Transverse colon (tissue), 4 donors: ENCODE data around the gene SLF2. TPM values are rescaled to one million over a fixed set of nuclear protein-coding genes. Genes with fewer than 3 reads are reported as not detected.
A peak's percentile ranks its signal among the peaks of the same experiment; 100 is the strongest.

ENCODE experiments used
- DNase-seq: peaks from one replicate; pipeline ENCODE4 v3.0.0-alpha.2; 2019
- H3K27ac ChIP-seq, 4 donors: fragments of 200-600 bp; sonication (generic); 2 replicates each; pipeline ENCODE4 v1.5.1; 2016 to 2018; ENCODE audit warnings: inconsistent platforms in 4 of 4
- H3K27me3 ChIP-seq: fragments of 200-600 bp; sonication (generic); 2 replicates; pipeline ENCODE4 v1.5.1; 2017; ENCODE audit warnings: inconsistent platforms
- H3K36me3 ChIP-seq, 4 donors: fragments of 200-600 bp; sonication (generic); 2 replicates each; pipeline ENCODE4 v1.5.1; 2017 to 2019; ENCODE audit warnings: inconsistent platforms in 4 of 4
- H3K4me1 ChIP-seq, 4 donors: fragments of 200-600 bp; sonication (generic); 2 replicates each; pipeline ENCODE4 v1.5.1; 2017 to 2020; ENCODE audit warnings: inconsistent platforms in 4 of 4
- H3K4me3 ChIP-seq, 4 donors: fragments of 200-600 bp; sonication (generic); 1 replicate in 1 of 4; 2 replicates in 3 of 4; pipeline versions ENCODE4 v1.5.1 to v1.6.1; 2017 to 2019; ENCODE audit warnings: inconsistent platforms in 4 of 4
- H3K9me3 ChIP-seq, 2 donors: fragments of 200-600 bp; sonication (generic); 2 replicates each; pipeline ENCODE4 v1.5.1; 2017 to 2019; ENCODE audit warnings: inconsistent platforms in 2 of 2
- CTCF ChIP-seq, 5 experiments: fragments of 200-600 bp in 3 of 5; fragments of 450-650 bp in 2 of 5; sonication (generic) in 3 of 5; IDR thresholded peaks; 1 replicate in 2 of 5; 2 replicates in 3 of 5; pipeline ENCODE4 v1.5.1; 2016 to 2017; ENCODE audit warnings: antibody characterized with exemption in 5 of 5, inconsistent platforms in 3 of 5, mild to moderate bottlenecking in 2 of 5, moderate library complexity in 1 of 5
- EP300 ChIP-seq: sonication (generic); formaldehyde crosslinking; IDR thresholded peaks from one replicate; pipeline ENCODE4 v1.6.1; 2017; ENCODE audit warnings: antibody characterized with exemption, low read depth
- POLR2A ChIP-seq: fragments of 450-650 bp; IDR thresholded peaks from one replicate; pipeline ENCODE4 v1.6.1; 2016; ENCODE audit warnings: antibody characterized with exemption, mild to moderate bottlenecking, moderate library complexity
- POLR2AphosphoS5 ChIP-seq, 3 donors: sonication (generic); formaldehyde crosslinking; IDR thresholded peaks; one replicate each; pipeline ENCODE4 v1.6.1; 2016; ENCODE audit warnings: antibody characterized with exemption in 3 of 3
- WGBS, 2 donors: methylation state at CpG; one replicate each; pipeline ENCODE4 v1.1.5; 2018; ENCODE audit warnings: low coverage in 1 of 2; 5-methylcytosine and 5-hydroxymethylcytosine counted together
- in situ Hi-C, 4 donors: fragments of 200-750 bp; cut with MboI; loops; one replicate each; pipeline versions ENCODE4 v1.15.0 to v1.15.1; 2017; ENCODE audit warnings: low sequenced_read_pairs in 3 of 4, low pct_ligation_motif_present in 1 of 4, low pct_unique_long_range_greater_than_20kb in 1 of 4
- intact Hi-C: fragments of 100-400 bp; cut with DNase I; formaldehyde crosslinking; loops from one replicate; pipeline ENCODE4 v1.15.1; 2023; ENCODE audit warnings: low total_unique reads
- total RNA-seq, 4 donors: library from RNA; depleted of rRNA; stranded (reverse); fragments of >200 nt; gene quantifications; one replicate each; pipeline ENCODE4 v1.1.0, GENCODE V29; 2016

SLF2 gene
- total RNA-seq, 4 donors from 2014 or later: 25.4 to 55.1 (median 33.1) TPM

GRCh38 chr10:100987685-100988049 is 74.9 kb downstream of the SLF2 start:
- WGBS, 2 donors: 0 to 2% methylated on average over 15 of the region's 15 CpGs
- intact Hi-C loops: no loop called here
- in situ Hi-C loops: no loop called here
- H3K27ac ChIP-seq: peak overlapping the region; percentile 77 to 90 (median 86)
- DNase-seq: no peak
- peaks cover 0 to 4% (median 1%) of the 10 kb centered on the region in 4 donors for H3K36me3 ChIP-seq
- peak overlapping the region; percentile 63 to 92 (median 78) for H3K4me3 ChIP-seq
- H3K9me3 ChIP-seq: no peaks in the 10 kb centered on the region
- H3K4me1 ChIP-seq: peaks cover 17 to 27% (median 22%) of the 10 kb centered on the region in 4 donors
- H3K27me3 ChIP-seq: no peaks in the 10 kb centered on the region
- no peak for TF ChIP-seq CTCF (IDR thresholded peaks at IDR 0.05)
- TF ChIP-seq POLR2A: no peak
- no peak for TF ChIP-seq EP300
- TF ChIP-seq POLR2AphosphoS5 (IDR thresholded peaks at IDR 0.05): no peak

- WGBS, 2 donors: 76% methylated on average over 10 of the region's 10 CpGs; no CpG with 5 or more reads in 1 of the 2 donors
- H3K36me3 ChIP-seq: peaks cover 0 to 4% (median 3%) of the 10 kb centered on the region in 4 donors
Observed at GRCh38 chr10:100988166-100988565, 75.4 kb downstream of the SLF2 start.

GRCh38 chr10:100989088-100989487 is 76.3 kb downstream of the SLF2 start:
- TF ChIP-seq POLR2AphosphoS5 (IDR thresholded peaks at IDR 0.05) (no peak), CTCF (IDR thresholded peaks at IDR 0.05) (no peak), EP300 (no peak), POLR2A (no peak)
- H3K27ac ChIP-seq: no peak overlapping the region
- intact Hi-C loops: no loop called here
- H3K9me3 ChIP-seq: no peaks in the 10 kb centered on the region
- H3K27me3 ChIP-seq: no peaks in the 10 kb centered on the region
- peaks cover 17 to 27% (median 22%) of the 10 kb centered on the region in 4 donors for H3K4me1 ChIP-seq
- in situ Hi-C loops: no loop called here
- WGBS, 2 donors: 91 to 92% methylated on average over 6 to 21 of the region's 21 CpGs
- H3K4me3 ChIP-seq: no peak overlapping the region
- peaks cover 0 to 6% (median 3%) of the 10 kb centered on the region in 4 donors for H3K36me3 ChIP-seq
- DNase-seq: no peak

More at GRCh38 chr10:100988166-100988565, 75.4 kb downstream of the SLF2 start:
- TF ChIP-seq POLR2A (no peak), EP300 (no peak), CTCF (IDR thresholded peaks at IDR 0.05) (no peak), POLR2AphosphoS5 (IDR thresholded peaks at IDR 0.05) (no peak)
- Histone ChIP-seq H3K4me3 (peak overlapping the region in 3 of 4 donors; percentile 63 to 92 (median 71)), H3K4me1 (peaks cover 17 to 27% (median 22%) of the 10 kb centered on the region in 4 donors), H3K9me3 (no peaks in the 10 kb centered on the region), H3K27me3 (no peaks in the 10 kb centered on the region), H3K27ac (no peak overlapping the region)
- intact Hi-C loops: no loop called here
- no peak for DNase-seq
- in situ Hi-C loops: no loop called here

- intact Hi-C loops (loop anchor here (1.0 kb wide), 1 partner anchor 20 kb away; no protein-coding TSS in a partner anchor), in situ Hi-C loops (no loop called here)
- Histone ChIP-seq H3K36me3 (peaks cover 0 to 6% (median 3%) of the 10 kb centered on the region in 4 donors), H3K27me3 (no peaks in the 10 kb centered on the region), H3K4me3 (no peak overlapping the region), H3K27ac (no peak overlapping the region), H3K9me3 (no peaks in the 10 kb centered on the region), H3K4me1 (peaks cover 5 to 29% (median 18%) of the 10 kb centered on the region in 4 donors)
- no peak for DNase-seq
- no peak for TF ChIP-seq POLR2A
- peak; percentile 58 to 77 (median 67) for TF ChIP-seq CTCF (IDR thresholded peaks at IDR 0.05)
- WGBS, 2 donors: 32 to 54% methylated on average over 5 to 10 of the region's 10 CpGs
Observed at GRCh38 chr10:100993986-100994708, 81.4 kb downstream of the SLF2 start.
